Left ventricle myocardium inferior (tissue), 1 donor: ENCODE results near the gene RASA3. TPM values are rescaled to one million over a fixed set of nuclear protein-coding genes. Genes with fewer than 3 reads are reported as not detected.
A peak's percentile ranks its signal among the peaks of the same experiment; 100 is the strongest.

ENCODE experiments used
- DNase-seq: peaks from one replicate; pipeline ENCODE4 v3.0.0-alpha.2; 2020
- H3K27ac ChIP-seq: fragments of 200-600 bp; replicated peaks from 2 replicates; pipeline ENCODE4 v1.8.0; 2021
- H3K27me3 ChIP-seq: fragments of 200-600 bp; 2 replicates; pipeline ENCODE4 v1.8.0; 2021; ENCODE audit warnings: low read depth
- H3K36me3 ChIP-seq: fragments of 200-600 bp; 2 replicates; pipeline ENCODE4 v1.8.0; 2021
- H3K4me1 ChIP-seq: fragments of 200-600 bp; 2 replicates; pipeline ENCODE4 v1.8.0; 2021
- H3K4me3 ChIP-seq: fragments of 200-600 bp; 2 replicates; pipeline ENCODE4 v1.8.0; 2021; ENCODE audit warnings: mild to moderate bottlenecking, moderate library complexity
- H3K9me3 ChIP-seq: fragments of 200-600 bp; replicated peaks from 2 replicates; pipeline ENCODE4 v1.8.0; 2021
- intact Hi-C: fragments of 100-400 bp; cut with micrococcal nuclease; formaldehyde crosslinking; loops from one replicate; pipeline ENCODE4 v1.11.0; 2022
- total RNA-seq: library from RNA; stranded (reverse); fragmentation: NEBNext Ultra II Directional; extraction: Animal tissue kit (Norgen Biotek cat#: 25700); gene quantifications from one replicate; pipeline ENCODE4 v1.2.1, GENCODE V29; 2021
- TF ChIP-seq, protein P1 (sequence below): fragments of 200-600 bp; IDR thresholded peaks from 2 replicates; pipeline ENCODE4 v1.8.0; 2021; ENCODE audit warnings: antibody characterized with exemption, mild to moderate bottlenecking, borderline replicate concordance
- donor health status: DM: no; HTN: yes; CAD: no; lungs with severe emphysema.

RASA3 gene
- total RNA-seq, 1 donor from 2014 or later, result 9.5 TPM

DNA sequence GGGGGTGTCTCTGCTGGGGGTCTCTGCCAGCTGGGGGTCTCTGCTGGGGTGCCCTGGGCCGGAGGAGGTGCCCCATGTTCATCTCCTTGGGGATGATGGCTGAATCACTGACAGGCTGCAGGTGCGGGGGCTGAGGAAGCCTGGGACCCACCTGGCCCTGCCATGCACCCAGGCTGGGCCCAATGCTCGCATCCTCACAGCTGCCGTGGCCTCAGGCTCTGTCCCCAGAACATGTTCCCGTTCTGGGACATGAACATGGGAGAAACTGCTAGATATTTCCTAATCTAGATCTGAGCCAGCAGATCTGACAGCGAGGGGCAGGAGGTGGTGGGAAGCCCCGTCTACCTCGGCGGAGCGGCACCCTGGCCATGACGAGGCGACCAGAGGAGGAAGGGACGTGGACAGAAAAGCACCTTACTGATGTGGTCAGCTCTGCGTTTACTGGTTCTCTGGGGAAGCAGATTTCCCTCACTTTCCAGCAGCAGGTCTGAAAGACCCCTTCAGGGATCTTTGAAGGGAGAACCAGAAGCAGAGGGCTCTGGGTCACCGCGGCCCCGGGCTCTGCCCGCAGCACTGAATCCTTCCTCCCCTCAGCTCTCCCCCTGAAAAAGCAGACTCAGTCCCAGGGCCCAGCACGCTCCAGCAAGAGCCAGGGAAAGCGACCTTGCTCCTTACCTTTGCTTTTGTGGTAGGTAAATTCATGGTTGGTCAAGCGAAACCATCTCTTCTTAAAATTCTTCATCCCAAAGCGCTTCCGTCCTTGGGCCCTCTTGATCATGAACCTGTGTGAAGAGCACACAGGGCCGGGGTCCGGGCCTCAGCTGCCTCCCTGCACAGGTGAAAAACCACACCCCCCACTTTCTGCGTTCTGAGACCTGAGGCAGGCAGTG is 132.0 kb downstream of the RASA3 start:
- intact Hi-C loops, result no loop called here

DNA sequence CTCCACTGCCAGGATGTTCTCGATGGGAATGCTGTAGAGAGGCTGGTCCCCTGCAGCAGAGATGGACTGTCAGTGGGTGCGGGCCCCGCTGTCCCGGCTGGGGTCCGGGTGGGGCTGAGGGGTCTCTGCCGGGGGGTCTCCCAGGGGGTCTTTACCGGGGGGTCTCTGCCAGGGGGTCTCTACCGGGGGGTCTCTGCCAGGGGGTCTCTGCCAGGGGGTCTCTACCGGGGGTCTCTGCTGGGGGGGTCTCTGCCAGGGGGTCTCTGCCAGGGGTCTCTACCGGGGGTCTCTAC is 132.9 kb downstream of the RASA3 start:
- Histone ChIP-seq H3K36me3 (peaks cover 6% of the 10 kb centered on the region), H3K27me3 (no peaks in the 10 kb centered on the region), H3K4me1 (peaks cover 15% of the 10 kb centered on the region), H3K4me3 (no peak overlapping the region), H3K27ac (no peak overlapping the region), H3K9me3 (no peaks in the 10 kb centered on the region)
- DNase-seq, result no peak
- intact Hi-C loops, result no loop called here
- TF ChIP-seq, protein P1, sequence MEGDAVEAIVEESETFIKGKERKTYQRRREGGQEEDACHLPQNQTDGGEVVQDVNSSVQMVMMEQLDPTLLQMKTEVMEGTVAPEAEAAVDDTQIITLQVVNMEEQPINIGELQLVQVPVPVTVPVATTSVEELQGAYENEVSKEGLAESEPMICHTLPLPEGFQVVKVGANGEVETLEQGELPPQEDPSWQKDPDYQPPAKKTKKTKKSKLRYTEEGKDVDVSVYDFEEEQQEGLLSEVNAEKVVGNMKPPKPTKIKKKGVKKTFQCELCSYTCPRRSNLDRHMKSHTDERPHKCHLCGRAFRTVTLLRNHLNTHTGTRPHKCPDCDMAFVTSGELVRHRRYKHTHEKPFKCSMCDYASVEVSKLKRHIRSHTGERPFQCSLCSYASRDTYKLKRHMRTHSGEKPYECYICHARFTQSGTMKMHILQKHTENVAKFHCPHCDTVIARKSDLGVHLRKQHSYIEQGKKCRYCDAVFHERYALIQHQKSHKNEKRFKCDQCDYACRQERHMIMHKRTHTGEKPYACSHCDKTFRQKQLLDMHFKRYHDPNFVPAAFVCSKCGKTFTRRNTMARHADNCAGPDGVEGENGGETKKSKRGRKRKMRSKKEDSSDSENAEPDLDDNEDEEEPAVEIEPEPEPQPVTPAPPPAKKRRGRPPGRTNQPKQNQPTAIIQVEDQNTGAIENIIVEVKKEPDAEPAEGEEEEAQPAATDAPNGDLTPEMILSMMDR, result no peak

More for the DNA sequence above, 132.0 kb downstream of the RASA3 start:
- H3K9me3 ChIP-seq, result no peaks in the 10 kb centered on the region
- H3K4me3 ChIP-seq, result no peak overlapping the region
- H3K36me3 ChIP-seq, result peaks cover 6% of the 10 kb centered on the region
- TF ChIP-seq, protein P1, result no peak
- H3K27me3 ChIP-seq, result no peaks in the 10 kb centered on the region
- H3K27ac ChIP-seq, result no peak overlapping the region
- DNase-seq, result no peak
- H3K4me1 ChIP-seq, result peaks cover 15% of the 10 kb centered on the region

DNA sequence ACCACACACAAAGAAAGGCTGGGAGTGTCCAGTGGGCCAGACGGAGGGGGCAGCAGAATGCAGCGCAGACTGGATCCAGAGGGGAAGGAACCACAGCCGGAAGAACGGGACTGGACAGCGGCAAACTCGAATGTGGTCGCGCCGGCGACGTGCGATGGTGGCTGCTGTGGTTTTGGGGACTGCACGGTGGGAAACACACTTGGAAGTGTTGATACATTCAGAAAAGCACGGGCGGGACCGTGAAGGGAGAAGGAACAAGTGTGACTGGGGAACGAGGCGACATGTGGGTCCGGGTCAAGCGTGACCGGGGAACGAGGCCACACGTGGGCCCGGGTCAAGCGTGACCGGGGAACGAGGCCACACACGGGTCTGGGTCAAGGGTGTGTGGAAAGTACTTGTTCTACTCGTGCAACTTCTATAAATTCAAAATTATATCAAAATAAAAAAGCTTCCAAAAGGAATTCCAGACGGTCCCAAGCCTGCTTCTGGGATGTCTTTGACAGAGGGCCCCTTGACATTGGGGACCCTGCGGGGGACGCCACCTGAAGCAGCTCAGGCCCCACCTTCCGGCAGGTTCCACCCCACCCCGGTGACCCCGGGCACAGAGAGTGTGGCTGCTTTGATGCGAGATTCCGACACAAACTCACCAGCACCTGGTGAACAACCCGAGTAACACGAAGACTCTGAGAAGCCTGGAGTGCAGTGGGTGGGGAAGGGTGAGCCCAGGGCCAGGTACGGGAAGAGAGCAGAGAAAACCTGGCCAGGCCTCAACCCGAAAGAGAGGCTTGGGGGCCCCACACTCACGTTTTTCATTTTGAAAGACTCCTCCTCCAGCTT is 133.4 kb downstream of the RASA3 start:
- intact Hi-C loops, result no loop called here
- peaks cover 6% of the 10 kb centered on the region for H3K36me3 ChIP-seq
- no peak for DNase-seq
- peaks cover 15% of the 10 kb centered on the region for H3K4me1 ChIP-seq
- H3K27ac ChIP-seq, result peak overlapping the region; percentile 40
- H3K9me3 ChIP-seq, result no peaks in the 10 kb centered on the region
- no peak overlapping the region for H3K4me3 ChIP-seq
- no peaks in the 10 kb centered on the region for H3K27me3 ChIP-seq
- TF ChIP-seq, protein P1, result no peak

DNA sequence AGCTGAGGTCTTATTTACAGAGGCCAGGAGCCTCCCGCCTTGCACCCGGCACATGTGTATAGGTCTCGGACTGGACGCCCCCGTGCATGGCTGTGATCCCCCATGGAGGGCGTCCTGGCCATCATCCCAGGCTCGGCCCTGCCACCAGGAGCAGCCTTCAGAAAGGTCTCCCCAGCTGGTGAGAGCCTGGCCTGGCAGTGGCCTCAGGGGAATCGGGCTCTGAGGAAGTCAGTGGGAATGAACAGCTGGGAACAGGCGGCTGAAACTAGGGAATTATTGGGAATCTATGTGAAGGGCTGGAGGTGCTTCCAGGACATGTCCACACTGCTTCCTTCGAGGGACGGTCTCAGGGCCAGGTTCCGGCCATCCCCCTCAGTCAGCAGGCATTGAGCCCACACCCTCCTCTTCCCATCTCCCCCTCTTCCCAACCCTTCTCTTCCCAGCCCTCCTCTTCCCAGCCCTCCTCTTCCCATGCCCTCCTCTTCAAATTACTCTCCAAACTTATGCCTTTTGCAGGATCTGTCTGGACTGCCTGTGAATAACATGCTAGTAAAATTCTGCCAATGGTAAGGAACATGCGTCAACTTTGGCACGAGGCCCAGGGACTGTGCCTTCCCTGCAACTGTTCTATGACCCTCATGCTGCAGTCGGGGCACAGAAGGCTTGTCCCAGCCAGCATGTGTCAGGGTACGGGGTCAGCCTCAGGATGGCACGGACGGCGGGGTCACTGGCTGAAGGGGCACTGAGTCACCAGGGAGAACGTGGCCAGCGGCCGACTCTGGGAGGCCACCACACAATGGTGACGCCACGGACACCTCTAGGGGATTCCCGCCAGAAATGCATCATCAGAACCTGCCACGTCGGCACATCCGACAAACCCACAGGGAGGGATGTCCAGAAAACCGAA is 134.3 kb downstream of the RASA3 start:
- TF ChIP-seq, protein P1, result no peak

More for the DNA sequence above, 134.3 kb downstream of the RASA3 start:
- DNase-seq, result peak; percentile 64
- intact Hi-C loops, result no loop called here
- no peak overlapping the region for H3K4me3 ChIP-seq
- no peaks in the 10 kb centered on the region for H3K9me3 ChIP-seq
- peaks cover 6% of the 10 kb centered on the region for H3K36me3 ChIP-seq
- no peaks in the 10 kb centered on the region for H3K27me3 ChIP-seq
- peak overlapping the region; percentile 40 for H3K27ac ChIP-seq
- H3K4me1 ChIP-seq, result peaks cover 15% of the 10 kb centered on the region
